MM.1S (cell line): ENCODE data around the gene RAPGEF2.

Experiments used
- EZH2phosphoT487 ChIP-seq: fragments of 300-600 bp; sonication (generic); IDR thresholded peaks from 2 replicates; pipeline ENCODE4 v1.6.1; 2018; ENCODE audit warnings: antibody characterized with exemption, low read length
- TF ChIP-seq, protein P1 (sequence below): fragments of 300-600 bp; sonication (generic); IDR thresholded peaks from 2 replicates; pipeline ENCODE4 v1.5.1; 2016; ENCODE audit warnings: antibody characterized with exemption, low read length, mixed read lengths

DNA sequence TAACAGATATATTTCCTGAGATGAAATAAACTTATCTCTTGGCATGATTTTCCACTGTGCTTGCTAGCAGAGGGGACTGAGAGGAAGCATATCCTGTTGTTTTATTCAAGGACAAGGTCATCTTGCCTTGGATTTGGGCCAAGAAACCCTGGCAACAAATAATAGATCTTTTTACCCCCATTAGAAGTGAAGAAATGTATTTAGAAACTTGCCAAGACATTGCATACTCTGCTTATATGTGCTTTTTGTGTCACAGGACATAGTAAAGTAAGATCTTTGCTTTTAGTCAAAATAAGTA lies 170.2 kb downstream of the RAPGEF2 start:
- TF ChIP-seq, protein P1, sequence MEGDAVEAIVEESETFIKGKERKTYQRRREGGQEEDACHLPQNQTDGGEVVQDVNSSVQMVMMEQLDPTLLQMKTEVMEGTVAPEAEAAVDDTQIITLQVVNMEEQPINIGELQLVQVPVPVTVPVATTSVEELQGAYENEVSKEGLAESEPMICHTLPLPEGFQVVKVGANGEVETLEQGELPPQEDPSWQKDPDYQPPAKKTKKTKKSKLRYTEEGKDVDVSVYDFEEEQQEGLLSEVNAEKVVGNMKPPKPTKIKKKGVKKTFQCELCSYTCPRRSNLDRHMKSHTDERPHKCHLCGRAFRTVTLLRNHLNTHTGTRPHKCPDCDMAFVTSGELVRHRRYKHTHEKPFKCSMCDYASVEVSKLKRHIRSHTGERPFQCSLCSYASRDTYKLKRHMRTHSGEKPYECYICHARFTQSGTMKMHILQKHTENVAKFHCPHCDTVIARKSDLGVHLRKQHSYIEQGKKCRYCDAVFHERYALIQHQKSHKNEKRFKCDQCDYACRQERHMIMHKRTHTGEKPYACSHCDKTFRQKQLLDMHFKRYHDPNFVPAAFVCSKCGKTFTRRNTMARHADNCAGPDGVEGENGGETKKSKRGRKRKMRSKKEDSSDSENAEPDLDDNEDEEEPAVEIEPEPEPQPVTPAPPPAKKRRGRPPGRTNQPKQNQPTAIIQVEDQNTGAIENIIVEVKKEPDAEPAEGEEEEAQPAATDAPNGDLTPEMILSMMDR: no peak
- TF ChIP-seq EZH2phosphoT487: no peak
